Ectodermal cell (in vitro differentiated cells): ENCODE data around the gene DARS1. TPM values are rescaled to one million over a fixed set of nuclear protein-coding genes. Genes with fewer than 3 reads are reported as not detected.
A peak's percentile ranks its signal among the peaks of the same experiment; 100 is the strongest.

ENCODE experiments used
- H3K27ac ChIP-seq: 2 replicates; pipeline ENCODE4 v1.7.0; 2013; ENCODE audit warnings: mild to moderate bottlenecking, low read depth, low read length; ENCODE audit not compliant: insufficient read depth, poor library complexity, severe bottlenecking
- H3K27me3 ChIP-seq: 2 replicates; pipeline ENCODE4 v1.7.0; 2013; ENCODE audit warnings: mild to moderate bottlenecking, low read length; ENCODE audit not compliant: insufficient read depth, control insufficient read depth, poor library complexity, severe bottlenecking
- H3K36me3 ChIP-seq: one replicate; pipeline ENCODE4 v1.7.0; 2013; ENCODE audit warnings: low read length; ENCODE audit not compliant: control insufficient read depth, insufficient read depth
- H3K4me1 ChIP-seq: one replicate; pipeline ENCODE4 v1.7.0; 2013; ENCODE audit warnings: low read length; ENCODE audit not compliant: control insufficient read depth, insufficient read depth
- H3K4me3 ChIP-seq: 2 replicates; pipeline ENCODE4 v1.7.0; 2013; ENCODE audit warnings: low read depth, low read length, control low read depth; ENCODE audit not compliant: insufficient read depth
- H3K9me3 ChIP-seq: 2 replicates; pipeline ENCODE4 v1.7.0; 2013; ENCODE audit warnings: mild to moderate bottlenecking, low read length, moderate library complexity; ENCODE audit not compliant: control insufficient read depth
- WGBS, 2 experiments: methylation state at CpG; one replicate each; pipeline ENCODE4 v1.1.7; 2013; ENCODE audit warnings: missing lambda C conversion rate in 2 of 2; 5-methylcytosine and 5-hydroxymethylcytosine counted together
- polyA plus RNA-seq, 4 experiments: library from polyadenylated mRNA; stranded (reverse); fragments of 50-300 nt; gene quantifications; one replicate each; pipeline ENCODE4 v1.2.3, GENCODE V29; 2013

The DARS1 gene
- polyA plus RNA-seq (2013, experiment 1 of 4): 103 TPM
- 105 TPM for polyA plus RNA-seq (2013, experiment 2 of 4)
- 92.0 TPM for polyA plus RNA-seq (2013, experiment 3 of 4)
- polyA plus RNA-seq (2013, experiment 4 of 4): 99.5 TPM

- Histone ChIP-seq H3K27ac (peak within 1 kb of the TSS; percentile 71), H3K36me3 (peaks cover 4% of the 10 kb centered on the region), H3K4me1 (peaks cover 4% of the 10 kb centered on the region), H3K4me3 (peak within 1 kb of the TSS; percentile 62), H3K27me3 (no peaks in the 10 kb centered on the region), H3K9me3 (no peaks in the 10 kb centered on the region)
- 0 to 1% methylated on average over 64 of the region's 64 CpGs for WGBS, 2 experiments
Observed at GRCh38 chr2:135985018-135985825, at the start of gene DARS1. TSS of gene DARS1 (minus strand) at chr2:135985626. CDS start at chr2:135985468, 158 bp downstream.

- no peaks in the 10 kb centered on the region for H3K27me3 ChIP-seq
Observed at GRCh38 chr2:136034629-136035028, 49.2 kb upstream of the DARS1 start.

GRCh38 chr2:136032817-136033535 is 47.5 kb upstream of the DARS1 start:
- no peaks in the 10 kb centered on the region for H3K9me3 ChIP-seq
- H3K27me3 ChIP-seq: no peaks in the 10 kb centered on the region
- H3K27ac ChIP-seq: no peak overlapping the region
- H3K4me3 ChIP-seq: no peak overlapping the region
- H3K36me3 ChIP-seq: no peaks in the 10 kb centered on the region
- H3K4me1 ChIP-seq: peaks cover 17% of the 10 kb centered on the region
- WGBS, 2 experiments: 100% methylated on average over 3 of the region's 3 CpGs

More at GRCh38 chr2:136034629-136035028, 49.2 kb upstream of the DARS1 start:
- peaks cover 17% of the 10 kb centered on the region for H3K4me1 ChIP-seq
- H3K4me3 ChIP-seq: no peak overlapping the region
- WGBS, 2 experiments: 92 to 93% methylated on average over 3 of the region's 3 CpGs
- H3K9me3 ChIP-seq: no peaks in the 10 kb centered on the region
- H3K36me3 ChIP-seq: no peaks in the 10 kb centered on the region
- no peak overlapping the region for H3K27ac ChIP-seq

- H3K27me3 ChIP-seq: no peaks in the 10 kb centered on the region
- no peak overlapping the region for H3K27ac ChIP-seq
- no peaks in the 10 kb centered on the region for H3K9me3 ChIP-seq
- H3K36me3 ChIP-seq: no peaks in the 10 kb centered on the region
- H3K4me3 ChIP-seq: no peak overlapping the region
- H3K4me1 ChIP-seq: peaks cover 22% of the 10 kb centered on the region
- WGBS, 2 experiments: 72 to 87% methylated on average over 2 of the region's 3 CpGs
Observed at GRCh38 chr2:136032192-136032591, 46.8 kb upstream of the DARS1 start.

- Histone ChIP-seq H3K9me3 (no peaks in the 10 kb centered on the region), H3K4me1 (peaks cover 27% of the 10 kb centered on the region), H3K27me3 (no peaks in the 10 kb centered on the region), H3K36me3 (no peaks in the 10 kb centered on the region), H3K4me3 (no peak overlapping the region), H3K27ac (no peak overlapping the region)
- 92 to 93% methylated on average over 7 of the region's 7 CpGs for WGBS, 2 experiments
Observed at GRCh38 chr2:136031711-136032110, 46.3 kb upstream of the DARS1 start.

GRCh38 chr2:136030406-136030805 is 45.0 kb upstream of the DARS1 start:
- Histone ChIP-seq H3K27ac (no peak overlapping the region), H3K4me1 (peaks cover 34% of the 10 kb centered on the region), H3K36me3 (no peaks in the 10 kb centered on the region), H3K27me3 (no peaks in the 10 kb centered on the region), H3K4me3 (no peak overlapping the region), H3K9me3 (no peaks in the 10 kb centered on the region)
- WGBS, 2 experiments: 97 to 98% methylated on average over 3 of the region's 3 CpGs

- Histone ChIP-seq H3K27me3 (no peaks in the 10 kb centered on the region), H3K4me1 (peaks cover 44% of the 10 kb centered on the region), H3K27ac (no peak overlapping the region), H3K36me3 (no peaks in the 10 kb centered on the region), H3K4me3 (no peak overlapping the region), H3K9me3 (no peaks in the 10 kb centered on the region)
- 95 to 98% methylated on average over 4 of the region's 6 CpGs for WGBS, 2 experiments
Observed at GRCh38 chr2:136029149-136029548, 43.7 kb upstream of the DARS1 start.

- Histone ChIP-seq H3K27me3 (no peaks in the 10 kb centered on the region), H3K36me3 (no peaks in the 10 kb centered on the region), H3K27ac (no peak overlapping the region), H3K4me1 (peaks cover 55% of the 10 kb centered on the region), H3K9me3 (no peaks in the 10 kb centered on the region), H3K4me3 (no peak overlapping the region)
- 94 to 97% methylated on average over 9 of the region's 9 CpGs for WGBS, 2 experiments
Observed at GRCh38 chr2:136028001-136028400, 42.6 kb upstream of the DARS1 start.

- Histone ChIP-seq H3K27me3 (no peaks in the 10 kb centered on the region), H3K4me1 (peaks cover 61% of the 10 kb centered on the region), H3K9me3 (no peaks in the 10 kb centered on the region), H3K4me3 (no peak overlapping the region), H3K27ac (no peak overlapping the region), H3K36me3 (no peaks in the 10 kb centered on the region)
- 81 to 88% methylated on average over 7 of the region's 7 CpGs for WGBS, 2 experiments
Observed at GRCh38 chr2:136027112-136027511, 41.7 kb upstream of the DARS1 start.
